GM18909 (cell line): ENCODE measurements around the gene GARNL3.

ENCODE experiments used
- ATAC-seq: cut with Tn5 transposase; IDR thresholded peaks from one replicate; pipeline ENCODE4 v1.9.1; 2021; ENCODE audit warnings: mild to moderate bottlenecking; ENCODE audit not compliant: unreplicated experiment, poor library complexity

The GARNL3 gene

GRCh38 chr9:127370672-127371648 is 106.4 kb downstream of the GARNL3 start:
- no peak for ATAC-seq

GRCh38 chr9:127380479-127380878 is 115.9 kb downstream of the GARNL3 start:
- no peak for ATAC-seq

- ATAC-seq: no peak
Observed at GRCh38 chr9:127382541-127382940, 118.0 kb downstream of the GARNL3 start.

GRCh38 chr9:127384016-127384730 is 119.6 kb downstream of the GARNL3 start:
- ATAC-seq: no peak

GRCh38 chr9:127384901-127385300 is 120.3 kb downstream of the GARNL3 start:
- ATAC-seq: no peak

GRCh38 chr9:127386249-127386648 is 121.7 kb downstream of the GARNL3 start:
- ATAC-seq: no peak

- ATAC-seq: no peak
Observed at GRCh38 chr9:127386981-127387380, 122.4 kb downstream of the GARNL3 start.

- peak; percentile 78 for ATAC-seq
Observed at GRCh38 chr9:127388037-127388855, 123.7 kb downstream of the GARNL3 start.

GRCh38 chr9:127388856-127389238 is 124.3 kb downstream of the GARNL3 start:
- ATAC-seq: no peak

- no peak for ATAC-seq
Observed at GRCh38 chr9:127389381-127390247, 125.0 kb downstream of the GARNL3 start.

- ATAC-seq: no peak
Observed at GRCh38 chr9:127390248-127390545, 125.6 kb downstream of the GARNL3 start.

GRCh38 chr9:127390563-127390962 is 126.0 kb downstream of the GARNL3 start:
- no peak for ATAC-seq

GRCh38 chr9:127392166-127392565 is 127.6 kb downstream of the GARNL3 start:
- ATAC-seq: no peak

GRCh38 chr9:127392976-127393375 is 128.4 kb downstream of the GARNL3 start:
- no peak for ATAC-seq

- no peak for ATAC-seq
Observed at GRCh38 chr9:127393645-127394044, 129.1 kb downstream of the GARNL3 start.

- ATAC-seq: no peak
Observed at GRCh38 chr9:127395497-127396252, 131.1 kb downstream of the GARNL3 start.

GRCh38 chr9:127396253-127396807 is 131.8 kb downstream of the GARNL3 start:
- no peak for ATAC-seq

- peak; percentile 94 for ATAC-seq
Observed at GRCh38 chr9:127396808-127397645, 132.5 kb downstream of the GARNL3 start, which contains the start of gene SLC2A8. SLC2A8 (plus strand) TSS chr9:127397169; CDS start chr9:127397231, 62 bp downstream.
